Rectal smooth muscle tissue (tissue), 1 donor: ENCODE measurements around the gene AASS.
"Not testable (repeated sequence)": the region's sequence is repeated elsewhere in the genome, so short reads cannot be mapped to it uniquely, and the experiment has no call there.

Experiments used
- H3K27ac ChIP-seq: one replicate; pipeline ENCODE4 v1.7.0; 2013; ENCODE audit warnings: low read depth, low read length, inconsistent platforms
- H3K27me3 ChIP-seq: one replicate; pipeline ENCODE4 v1.7.0; 2013; ENCODE audit warnings: low read length; ENCODE audit not compliant: control insufficient read depth, insufficient read depth
- H3K36me3 ChIP-seq: one replicate; pipeline ENCODE4 v1.7.0; 2013; ENCODE audit warnings: low read length; ENCODE audit not compliant: control insufficient read depth, insufficient read depth
- H3K4me1 ChIP-seq: one replicate; pipeline ENCODE4 v1.7.0; 2013; ENCODE audit warnings: low read length; ENCODE audit not compliant: control insufficient read depth, insufficient read depth
- H3K4me3 ChIP-seq: one replicate; pipeline ENCODE4 v1.7.0; 2013; ENCODE audit warnings: low read length
- H3K9ac ChIP-seq: one replicate; pipeline ENCODE4 v1.7.0; 2013; ENCODE audit warnings: low read length

Gene AASS

GRCh38 chr7:122143376-122143750, 686 bp downstream of the AASS start:
- H3K27ac ChIP-seq: peak overlapping the region; percentile 78
- peak overlapping the region; percentile 93 for H3K4me3 ChIP-seq
- peak overlapping the region; percentile 63 for H3K9ac ChIP-seq
- H3K4me1 ChIP-seq: no peaks in the 10 kb centered on the region
- H3K36me3 ChIP-seq: no peaks in the 10 kb centered on the region
- H3K27me3 ChIP-seq: no peaks in the 10 kb centered on the region

DNA sequence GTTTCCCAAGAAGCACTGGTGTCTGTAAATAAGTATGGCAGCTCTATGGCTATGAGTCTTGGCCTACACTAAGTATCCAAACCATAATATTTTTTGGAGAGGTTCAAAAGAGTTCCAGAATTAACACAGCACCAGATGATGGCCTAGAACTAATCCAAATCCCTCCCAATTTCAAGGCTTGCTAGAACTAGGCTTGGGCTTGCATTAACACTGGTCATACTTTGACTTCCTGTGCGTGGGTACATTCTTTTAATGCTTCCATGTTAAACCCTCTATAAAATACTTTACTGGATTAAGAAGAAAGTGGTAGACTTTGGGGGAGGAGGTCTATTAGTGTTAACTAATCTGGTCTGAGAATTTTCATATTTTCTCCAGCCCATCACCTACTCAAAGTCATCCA, 3.1 kb downstream of the AASS start:
- peaks cover 5% of the 10 kb centered on the region for H3K4me1 ChIP-seq

DNA sequence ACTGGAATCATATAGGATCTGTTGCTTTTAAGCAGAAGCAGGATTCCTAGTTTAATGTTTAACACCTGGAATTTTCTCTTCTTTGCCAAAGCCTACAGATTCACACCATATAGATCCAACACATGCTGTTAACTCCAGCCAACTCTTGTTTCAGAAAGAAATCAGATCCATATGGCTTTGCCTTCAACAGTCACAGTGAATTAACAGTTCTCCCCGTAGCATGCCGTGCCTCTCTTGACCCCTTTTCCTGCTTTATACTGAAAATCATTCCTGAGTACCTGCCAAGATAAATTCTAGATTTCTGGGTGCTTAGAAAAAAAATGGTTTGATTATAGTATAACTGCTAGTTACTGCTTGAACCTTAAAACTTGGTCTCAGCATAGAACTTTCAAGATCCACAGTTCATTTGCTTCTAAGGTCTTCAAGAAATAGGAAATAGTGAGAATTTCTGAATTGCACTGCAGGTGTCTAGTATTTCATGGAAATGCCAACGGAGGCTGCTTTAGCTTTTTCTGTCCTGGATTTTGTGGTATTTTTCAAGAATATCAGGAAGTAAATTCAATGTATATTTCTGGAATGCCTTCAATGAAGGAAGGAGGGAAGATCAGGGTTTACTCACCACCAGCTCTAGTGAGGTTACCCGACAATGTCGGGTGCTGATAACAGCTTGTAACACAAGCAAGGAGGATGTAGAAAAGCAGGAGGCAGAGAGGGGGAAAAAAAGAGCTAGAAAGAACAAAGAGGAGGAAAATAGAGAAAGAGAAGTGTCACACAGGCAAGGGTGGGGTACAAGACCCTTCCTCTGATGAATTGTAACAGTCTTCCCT, 6.6 kb downstream of the AASS start:
- H3K27ac ChIP-seq: no peak overlapping the region
- H3K36me3 ChIP-seq: no peaks in the 10 kb centered on the region
- H3K27me3 ChIP-seq: no peaks in the 10 kb centered on the region
- peaks cover 5% of the 10 kb centered on the region for H3K4me1 ChIP-seq
- no peak overlapping the region for H3K9ac ChIP-seq
- H3K4me3 ChIP-seq: peak overlapping the region; percentile 21

More for the DNA sequence above, 3.1 kb downstream of the AASS start:
- no peak overlapping the region for H3K9ac ChIP-seq
- H3K27ac ChIP-seq: no peak overlapping the region
- no peak overlapping the region for H3K4me3 ChIP-seq
- no peaks in the 10 kb centered on the region for H3K27me3 ChIP-seq
- no peaks in the 10 kb centered on the region for H3K36me3 ChIP-seq

- H3K27me3 ChIP-seq: no peaks in the 10 kb centered on the region
- no peaks in the 10 kb centered on the region for H3K36me3 ChIP-seq
- peak overlapping the region; percentile 21 for H3K4me3 ChIP-seq
- H3K9ac ChIP-seq: no peak overlapping the region
- no peak overlapping the region for H3K27ac ChIP-seq
- H3K4me1 ChIP-seq: peaks cover 5% of the 10 kb centered on the region
These were observed 7.3 kb downstream of the AASS start for GRCh38 chr7:122136639-122137245.

GRCh38 chr7:122136078-122136477, 8.0 kb downstream of the AASS start:
- H3K4me1 ChIP-seq: peaks cover 5% of the 10 kb centered on the region
- no peak overlapping the region for H3K9ac ChIP-seq
- H3K36me3 ChIP-seq: no peaks in the 10 kb centered on the region
- no peaks in the 10 kb centered on the region for H3K27me3 ChIP-seq
- H3K4me3 ChIP-seq: no peak overlapping the region
- H3K27ac ChIP-seq: no peak overlapping the region

DNA sequence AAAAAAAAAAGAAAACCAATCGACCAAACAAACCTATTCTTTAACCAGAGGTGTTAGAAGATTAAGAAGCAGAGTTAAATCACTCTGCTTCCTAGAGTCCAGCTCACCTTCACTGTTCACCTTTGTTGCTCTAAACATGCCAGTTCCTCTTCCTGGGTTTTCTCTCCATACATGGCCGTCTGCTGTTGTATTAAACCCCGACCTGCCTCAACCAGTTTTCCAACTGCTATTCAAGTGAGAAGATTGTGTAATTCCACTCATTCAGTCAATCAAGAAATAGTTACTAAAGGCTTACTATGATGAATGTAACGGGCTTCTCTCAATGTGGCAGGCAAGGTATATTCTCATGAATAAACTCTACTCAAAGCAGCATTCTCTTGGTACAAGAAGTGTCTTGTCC, 8.8 kb downstream of the AASS start:
- no peak overlapping the region for H3K4me3 ChIP-seq
- no peaks in the 10 kb centered on the region for H3K36me3 ChIP-seq
- no peaks in the 10 kb centered on the region for H3K27me3 ChIP-seq
- H3K27ac ChIP-seq: no peak overlapping the region
- no peak overlapping the region for H3K9ac ChIP-seq
- H3K4me1 ChIP-seq: peaks cover 5% of the 10 kb centered on the region

GRCh38 chr7:122134793-122135192, 9.3 kb downstream of the AASS start:
- H3K27me3 ChIP-seq, H3K27ac ChIP-seq, H3K9ac ChIP-seq, H3K36me3 ChIP-seq, H3K4me1 ChIP-seq, H3K4me3 ChIP-seq: not testable (repeated sequence)

DNA sequence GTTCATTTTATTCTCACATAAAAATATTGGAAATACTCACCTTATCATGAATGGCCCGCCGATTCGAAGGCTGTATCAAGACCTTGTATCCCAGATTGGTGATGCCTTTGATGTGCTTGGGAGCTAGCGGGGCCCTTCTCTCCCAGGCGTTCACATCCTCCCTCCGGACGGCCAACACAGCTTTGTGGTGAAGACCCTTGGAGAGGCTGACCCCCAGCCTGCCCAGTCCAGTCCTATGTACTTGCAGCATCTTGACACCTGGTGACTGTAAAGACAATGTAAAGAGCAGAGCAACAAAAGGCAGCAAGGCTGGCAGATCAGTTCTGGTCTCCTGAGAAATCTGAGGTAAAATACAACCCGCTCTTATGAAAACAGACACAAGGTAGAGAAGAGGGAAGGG, 10.6 kb downstream of the AASS start:
- H3K4me3 ChIP-seq: no peak overlapping the region
- H3K4me1 ChIP-seq: peaks cover 5% of the 10 kb centered on the region
- no peaks in the 10 kb centered on the region for H3K36me3 ChIP-seq
- no peaks in the 10 kb centered on the region for H3K27me3 ChIP-seq
- H3K27ac ChIP-seq: no peak overlapping the region
- H3K9ac ChIP-seq: no peak overlapping the region

- Histone ChIP-seq H3K36me3 (no peaks in the 10 kb centered on the region), H3K4me1 (no peaks in the 10 kb centered on the region), H3K9ac (no peak overlapping the region), H3K27ac (no peak overlapping the region), H3K4me3 (no peak overlapping the region), H3K27me3 (no peaks in the 10 kb centered on the region)
These were observed 11.7 kb downstream of the AASS start for GRCh38 chr7:122132341-122132740.

DNA sequence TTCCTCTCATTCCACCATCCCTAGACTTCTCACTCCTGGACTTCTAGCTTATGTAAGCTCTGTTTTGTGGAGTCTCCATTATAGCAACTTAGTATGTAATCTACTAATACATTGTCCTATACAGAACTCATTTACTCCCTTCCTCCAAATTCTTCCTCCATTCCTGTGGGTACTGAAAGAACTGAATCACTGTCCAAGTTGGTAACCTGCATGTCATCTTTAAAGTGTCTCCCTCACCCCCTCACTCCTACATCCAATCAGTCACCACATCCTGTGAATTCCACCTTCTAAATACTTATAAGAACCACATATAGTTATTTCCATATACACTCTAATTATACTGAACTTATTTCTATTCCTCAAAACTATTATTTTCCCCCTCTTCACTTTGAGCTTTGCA, 20.3 kb downstream of the AASS start:
- H3K27ac ChIP-seq: no peak overlapping the region
- H3K4me3 ChIP-seq: no peak overlapping the region
- no peaks in the 10 kb centered on the region for H3K36me3 ChIP-seq
- H3K27me3 ChIP-seq: no peaks in the 10 kb centered on the region
- H3K4me1 ChIP-seq: no peaks in the 10 kb centered on the region
- H3K9ac ChIP-seq: no peak overlapping the region

GRCh38 chr7:122118757-122119156, 25.3 kb downstream of the AASS start:
- Histone ChIP-seq H3K4me3 (no peak overlapping the region), H3K9ac (no peak overlapping the region), H3K4me1 (no peaks in the 10 kb centered on the region), H3K27ac (no peak overlapping the region), H3K27me3 (no peaks in the 10 kb centered on the region), H3K36me3 (peaks cover 4% of the 10 kb centered on the region)

GRCh38 chr7:122103064-122103463, 41.0 kb downstream of the AASS start:
- Histone ChIP-seq H3K9ac (no peak overlapping the region), H3K4me1 (no peaks in the 10 kb centered on the region), H3K36me3 (no peaks in the 10 kb centered on the region), H3K27ac (no peak overlapping the region), H3K4me3 (no peak overlapping the region), H3K27me3 (no peaks in the 10 kb centered on the region)

- Histone ChIP-seq H3K4me1 (no peaks in the 10 kb centered on the region), H3K36me3 (no peaks in the 10 kb centered on the region), H3K4me3 (no peak overlapping the region), H3K9ac (no peak overlapping the region), H3K27ac (no peak overlapping the region), H3K27me3 (no peaks in the 10 kb centered on the region)
These were observed 44.0 kb downstream of the AASS start for GRCh38 chr7:122100021-122100420.
